HG02678 (cell line): ENCODE data around the gene PTPRU.

Experiments
- ATAC-seq: cut with Tn5 transposase; IDR thresholded peaks from one replicate; pipeline ENCODE4 v1.9.1; 2021; ENCODE audit warnings: mild to moderate bottlenecking, moderate library complexity; ENCODE audit not compliant: unreplicated experiment

Gene PTPRU

DNA sequence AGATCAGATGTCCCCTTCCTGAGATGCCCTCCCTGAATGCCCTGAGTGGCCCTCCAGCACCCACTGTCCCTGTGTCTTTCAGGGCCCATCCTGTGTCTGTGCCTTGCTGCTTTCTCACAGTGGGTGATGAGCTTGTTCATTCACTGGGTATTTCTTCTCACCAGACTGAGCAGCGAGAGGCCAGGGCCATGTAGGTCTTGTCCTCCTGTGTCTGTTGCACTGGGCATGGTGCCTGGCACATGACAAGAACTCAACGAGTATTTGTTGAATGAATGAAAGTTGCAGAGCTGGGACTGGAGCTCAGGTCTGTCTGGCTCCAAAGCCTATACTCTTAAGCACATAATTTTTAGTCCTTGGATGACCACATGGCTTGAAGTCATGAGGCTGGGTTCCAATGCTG lies 93.8 kb downstream of the PTPRU start:
- no peak for ATAC-seq

DNA sequence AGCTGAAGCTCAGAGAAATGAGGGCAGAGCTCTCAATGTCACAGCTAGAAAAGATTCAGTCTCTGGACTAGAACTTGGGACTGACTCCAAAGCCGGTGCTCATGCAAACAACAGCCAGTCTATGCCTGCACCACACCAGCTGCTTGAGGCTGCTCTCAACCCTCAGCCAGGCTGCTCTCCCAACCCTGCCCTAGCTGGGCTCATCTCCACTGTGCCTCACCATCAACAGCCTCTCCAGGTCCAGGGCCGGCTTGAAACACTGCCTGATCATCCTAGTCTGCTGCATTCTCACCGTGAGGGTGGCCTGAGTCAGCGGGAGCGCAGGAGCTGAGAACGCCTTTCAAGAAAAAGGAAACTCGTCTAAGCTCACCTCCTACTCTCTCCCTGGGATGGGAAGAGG lies 94.5 kb downstream of the PTPRU start:
- ATAC-seq: no peak

DNA sequence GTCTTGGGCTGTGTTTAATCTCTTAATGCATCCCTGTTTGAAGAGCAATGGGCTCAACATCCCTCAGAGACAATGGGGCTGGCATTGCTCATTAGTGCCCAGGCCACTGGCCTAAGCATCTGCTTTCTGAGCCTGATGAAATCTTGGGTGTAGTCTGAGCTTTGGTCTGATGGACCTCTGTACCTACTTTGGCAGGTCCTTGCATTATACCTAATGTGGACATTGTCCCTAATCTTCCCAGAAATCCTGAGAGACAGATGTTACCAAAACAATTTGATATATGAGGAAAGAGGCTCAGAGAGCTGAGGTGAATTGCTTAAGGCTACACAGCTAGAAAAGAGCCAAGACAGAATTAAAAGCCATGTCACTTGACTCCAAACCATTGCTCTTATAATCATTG lies 95.0 kb downstream of the PTPRU start:
- no peak for ATAC-seq

DNA sequence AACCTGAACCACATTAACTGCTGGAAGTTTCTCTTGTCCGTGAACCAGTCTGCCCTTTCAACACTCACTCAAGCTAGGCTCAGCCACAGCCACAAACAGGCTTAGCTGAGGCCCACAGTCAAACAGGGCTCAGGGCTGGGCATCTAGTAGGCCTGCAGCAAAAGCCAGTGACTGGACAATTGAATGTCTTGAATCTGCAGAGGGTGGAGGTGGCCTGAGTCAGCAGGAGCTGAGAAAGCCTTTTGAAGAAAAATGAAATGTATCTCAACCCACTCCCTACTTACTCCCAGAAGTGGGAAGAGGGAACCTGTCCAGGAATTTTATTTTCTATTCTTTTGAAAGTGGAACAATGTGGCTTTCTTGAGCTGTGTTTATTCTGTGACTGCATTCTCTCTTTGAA lies 95.4 kb downstream of the PTPRU start:
- ATAC-seq: no peak

DNA sequence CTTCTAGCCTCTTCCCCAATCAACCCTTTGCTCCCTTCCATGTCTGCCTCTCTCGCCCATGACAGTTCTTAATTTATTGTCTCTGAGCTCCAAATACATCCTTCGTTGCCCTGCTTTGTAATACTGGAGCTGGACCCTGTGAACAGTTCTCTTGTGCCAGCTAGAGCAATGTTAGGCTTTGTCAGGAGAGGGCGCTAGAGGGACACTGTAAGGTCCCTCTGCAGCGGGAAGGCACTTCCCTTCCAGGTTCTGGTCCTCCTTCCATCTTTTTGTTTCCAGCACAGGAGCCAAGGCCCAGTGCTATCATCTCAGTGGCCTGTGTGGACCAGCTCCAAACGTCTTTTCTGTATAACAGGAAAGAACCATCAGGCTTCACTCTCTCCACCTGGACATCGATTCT lies 95.9 kb downstream of the PTPRU start:
- ATAC-seq: no peak

GRCh38 chr1:29333008-29333407 lies 96.7 kb downstream of the PTPRU start:
- no peak for ATAC-seq

DNA sequence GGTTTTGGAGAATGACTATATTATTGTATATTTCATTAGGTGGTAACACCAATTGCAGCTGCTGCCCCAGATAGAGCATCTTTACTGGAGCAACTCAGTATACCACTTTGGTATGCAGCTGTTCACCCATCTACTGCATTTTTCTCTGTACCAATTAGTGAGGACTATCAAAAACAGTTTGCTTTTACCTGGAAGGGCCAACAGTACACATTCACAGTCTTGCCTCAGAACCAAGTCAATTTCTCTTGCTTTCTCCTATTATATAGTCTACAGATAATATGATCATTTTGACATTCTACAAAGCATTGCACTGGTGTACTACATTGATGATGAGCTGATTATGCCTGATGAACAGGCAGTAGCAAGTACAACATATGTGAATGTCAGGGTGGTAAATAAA lies 99.3 kb downstream of the PTPRU start:
- no peak for ATAC-seq

GRCh38 chr1:29338908-29339575 lies 102.7 kb downstream of the PTPRU start:
- no peak for ATAC-seq

GRCh38 chr1:29341936-29342335 lies 105.6 kb downstream of the PTPRU start:
- ATAC-seq: no peak

DNA sequence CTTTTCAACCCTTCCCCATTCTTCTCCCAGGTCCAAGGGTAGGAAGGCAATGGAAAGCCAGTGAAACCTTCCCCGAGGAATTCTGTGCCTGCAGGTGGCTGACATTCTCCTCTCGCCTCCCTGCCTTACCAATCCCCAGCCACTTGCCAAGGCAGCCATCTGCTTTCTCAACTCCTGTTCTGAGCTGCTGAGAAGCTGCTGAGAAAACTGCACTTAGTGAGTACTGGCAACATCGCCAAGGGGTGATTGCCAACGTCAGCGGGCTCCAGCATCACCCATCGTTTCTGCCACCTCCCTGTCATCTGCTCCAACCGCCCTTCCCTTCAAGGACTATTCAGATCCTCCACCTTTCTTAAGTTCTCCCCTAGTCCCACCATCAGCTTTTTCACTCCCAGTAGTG lies 106.0 kb downstream of the PTPRU start:
- ATAC-seq: no peak

GRCh38 chr1:29342983-29343382 lies 106.7 kb downstream of the PTPRU start:
- no peak for ATAC-seq

- ATAC-seq: no peak
Observed at GRCh38 chr1:29343476-29343875, 107.2 kb downstream of the PTPRU start.

- ATAC-seq: no peak
Observed at GRCh38 chr1:29343908-29344307, 107.6 kb downstream of the PTPRU start.

- ATAC-seq: no peak
Observed at GRCh38 chr1:29344336-29344735, 108.0 kb downstream of the PTPRU start.

DNA sequence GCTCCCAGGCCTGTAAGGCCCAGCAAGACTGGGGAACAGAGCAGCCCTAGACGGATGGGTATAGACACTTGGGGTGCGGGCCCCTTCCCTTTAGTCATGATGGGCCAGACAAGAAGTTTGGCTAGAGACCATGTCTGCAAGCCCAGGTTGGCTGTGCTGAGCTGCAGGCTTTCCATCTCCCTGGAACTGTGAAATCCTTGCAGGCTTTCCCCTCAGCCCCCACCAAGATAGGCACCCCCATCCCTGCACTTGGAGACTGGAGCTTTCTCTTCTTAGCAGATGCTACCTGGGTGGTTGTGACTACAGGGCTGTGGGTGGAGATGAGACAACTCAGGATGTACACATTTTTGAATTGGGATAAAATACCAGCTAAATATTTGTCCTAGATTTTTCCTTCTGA lies 110.3 kb downstream of the PTPRU start:
- ATAC-seq: no peak

DNA sequence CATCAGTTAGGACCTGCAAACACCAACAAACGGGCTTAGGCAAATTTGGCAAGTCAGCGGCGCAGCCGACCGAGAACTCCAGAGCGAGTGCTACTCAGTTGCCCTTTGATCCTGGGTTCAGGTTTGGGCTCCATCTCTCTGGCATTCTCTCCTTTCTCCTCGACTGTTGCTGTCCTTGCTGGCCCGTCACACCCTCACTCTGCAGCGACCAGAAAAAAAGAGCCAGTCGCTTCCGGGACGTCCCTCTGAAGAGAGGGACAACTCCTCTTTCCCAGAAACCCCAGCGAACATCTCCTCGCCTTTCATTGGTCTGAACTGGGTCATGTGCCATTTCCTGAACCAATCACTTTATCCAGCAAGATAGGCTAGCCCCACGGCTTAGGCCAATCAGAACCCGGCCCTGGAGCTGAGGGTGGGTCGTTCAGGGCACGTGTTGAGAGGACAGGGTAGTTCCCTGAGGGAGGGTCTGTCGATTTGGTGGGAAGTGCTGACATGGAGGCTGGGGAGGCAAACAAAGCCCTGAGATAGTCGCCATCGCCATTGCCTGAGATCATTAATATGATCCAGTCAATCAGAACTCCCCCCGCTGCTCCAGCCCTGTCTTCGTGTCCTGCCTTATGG lies 113.7 kb downstream of the PTPRU start:
- ATAC-seq: no peak

- ATAC-seq: no peak
Observed at GRCh38 chr1:29352719-29353420, 116.5 kb downstream of the PTPRU start.

- no peak for ATAC-seq
Observed at GRCh38 chr1:29354511-29355098, 118.3 kb downstream of the PTPRU start.

DNA sequence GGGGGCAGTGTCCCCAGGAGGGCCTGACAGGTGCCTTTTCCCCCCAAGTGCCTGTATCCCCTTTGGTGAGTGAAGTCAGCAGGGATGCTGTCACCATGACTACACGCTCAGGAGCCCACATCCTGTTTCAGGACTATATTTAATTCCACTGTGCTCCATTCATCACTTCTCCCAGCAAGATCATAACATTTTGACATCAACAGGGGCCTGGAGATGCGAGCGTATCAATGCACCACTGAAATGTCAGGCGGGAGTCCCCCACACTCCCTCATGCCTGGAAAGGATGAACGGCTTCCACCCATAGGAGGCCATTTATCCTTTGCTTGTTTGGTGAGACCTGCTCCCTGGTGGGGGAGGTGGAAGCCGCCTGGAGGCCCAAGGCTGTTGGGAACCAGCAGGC lies 119.1 kb downstream of the PTPRU start:
- no peak for ATAC-seq

GRCh38 chr1:29356663-29357062 lies 120.3 kb downstream of the PTPRU start:
- no peak for ATAC-seq

DNA sequence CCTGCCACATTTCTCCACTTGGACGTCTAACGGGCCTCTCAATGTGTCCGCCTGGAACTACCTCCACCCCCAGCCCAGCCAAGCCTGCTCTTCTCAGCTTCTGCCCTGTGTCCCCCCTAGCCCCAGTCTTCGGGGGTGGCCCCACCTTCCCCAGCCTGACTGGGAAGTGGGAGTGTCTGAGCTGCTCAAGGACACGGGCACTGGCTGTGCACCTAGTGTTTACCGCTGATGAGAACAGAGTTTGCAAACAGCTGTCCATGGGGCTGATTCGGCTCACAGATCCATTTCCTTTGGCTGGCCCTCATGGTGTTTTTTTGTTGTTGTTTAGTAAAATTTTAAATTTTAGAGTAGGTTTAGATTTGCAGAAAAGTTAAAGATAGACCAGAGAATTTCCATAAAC lies 121.1 kb downstream of the PTPRU start:
- ATAC-seq: no peak

DNA sequence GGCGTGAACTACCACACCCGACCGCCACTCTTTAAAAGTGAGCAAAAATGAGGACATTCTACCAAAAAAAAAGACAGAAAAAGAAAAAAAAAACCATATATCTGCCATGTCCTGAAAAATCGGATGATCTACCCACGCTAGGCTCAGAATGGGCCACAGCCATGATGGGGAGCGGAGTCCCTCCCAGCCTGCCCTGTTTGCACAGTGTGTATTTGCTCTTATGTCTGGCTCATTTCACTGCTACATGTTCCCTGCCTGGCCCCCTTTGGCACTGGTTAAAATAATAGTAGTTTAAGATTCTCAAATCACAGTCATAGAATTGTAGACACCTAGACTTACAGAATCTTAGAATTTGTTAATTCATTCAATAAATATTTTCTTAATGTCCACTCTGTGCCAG lies 121.9 kb downstream of the PTPRU start:
- ATAC-seq: no peak
